ENCODE results near the gene CELSR1. TPM values are rescaled to one million over a fixed set of nuclear protein-coding genes. Genes with fewer than 3 reads are reported as not detected.
"Not testable (repeated sequence)": the region's sequence is repeated elsewhere in the genome, so short reads cannot be mapped to it uniquely, and the experiment has no call there.

The CELSR1 gene
- total RNA-seq, 1 experiment from 2014 or later, result 5.3 TPM

DNA sequence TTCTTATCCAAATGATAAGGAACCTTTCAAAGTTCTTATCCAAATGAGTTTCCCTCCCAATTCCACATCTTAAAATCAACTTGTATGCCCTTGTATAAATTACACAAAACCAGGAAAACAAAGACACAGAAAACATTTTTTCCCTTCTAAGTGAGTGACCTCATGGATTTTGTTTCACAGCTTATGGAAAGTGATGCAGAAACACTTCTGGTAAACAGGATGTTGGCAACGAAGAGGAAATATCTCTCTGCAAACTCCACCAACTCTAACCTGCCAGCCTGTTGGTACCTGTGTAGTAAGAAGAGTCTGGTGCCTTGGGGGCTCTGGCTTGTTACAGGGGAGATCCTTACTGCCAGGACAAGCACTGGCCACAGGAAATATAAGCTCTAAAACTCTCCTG is 57.0 kb downstream of the CELSR1 start:
- Histone ChIP-seq H3K4me3 (ENCODE audit: insufficient read depth, low read depth, low read length) (no peak overlapping the region), H3K27me3 (ENCODE audit: control insufficient read depth, insufficient read depth, low read length) (no peaks in the 10 kb centered on the region), H3K36me3 (replicated peaks; ENCODE audit: control insufficient read depth, insufficient read depth, low read length) (no peaks in the 10 kb centered on the region)
- DNase-seq, result no peak

GRCh38 chr22:46479046-46479445 is 58.4 kb downstream of the CELSR1 start:
- no peak overlapping the region for H3K4me3 ChIP-seq (ENCODE audit: insufficient read depth, low read depth, low read length)
- peak; percentile 55 for DNase-seq
- H3K36me3 ChIP-seq (replicated peaks; ENCODE audit: control insufficient read depth, insufficient read depth, low read length), result no peaks in the 10 kb centered on the region
- no peaks in the 10 kb centered on the region for H3K27me3 ChIP-seq (ENCODE audit: control insufficient read depth, insufficient read depth, low read length)

GRCh38 chr22:46478083-46478551 is 59.3 kb downstream of the CELSR1 start:
- no peak overlapping the region for H3K4me3 ChIP-seq (ENCODE audit: insufficient read depth, low read depth, low read length)
- H3K36me3 ChIP-seq (replicated peaks; ENCODE audit: control insufficient read depth, insufficient read depth, low read length), result no peaks in the 10 kb centered on the region
- H3K27me3 ChIP-seq (ENCODE audit: control insufficient read depth, insufficient read depth, low read length), result no peaks in the 10 kb centered on the region
- no peak for DNase-seq

DNA sequence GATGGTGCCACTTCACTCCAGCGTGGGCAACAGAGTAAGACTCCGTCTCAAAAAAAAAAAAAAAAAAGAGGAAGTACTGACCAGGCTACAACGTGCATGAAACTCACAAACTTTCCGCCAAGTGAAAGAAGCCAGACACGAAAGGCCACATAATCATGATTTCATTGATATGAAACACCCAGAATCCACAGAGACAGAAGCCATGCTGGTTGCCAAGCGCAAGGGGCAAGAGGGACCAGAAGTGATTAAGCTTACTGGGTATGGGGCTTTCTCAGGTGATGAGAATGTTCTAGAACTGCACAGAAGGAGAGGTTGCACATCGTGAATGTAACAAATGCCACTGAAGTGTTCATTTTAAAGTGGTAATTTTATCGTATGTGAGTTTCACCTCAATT is 60.9 kb downstream of the CELSR1 start:
- H3K4me3 ChIP-seq (ENCODE audit: insufficient read depth, low read depth, low read length), result no peak overlapping the region
- no peak for DNase-seq
- H3K36me3 ChIP-seq (replicated peaks; ENCODE audit: control insufficient read depth, insufficient read depth, low read length), result no peaks in the 10 kb centered on the region
- H3K27me3 ChIP-seq (ENCODE audit: control insufficient read depth, insufficient read depth, low read length), result no peaks in the 10 kb centered on the region

DNA sequence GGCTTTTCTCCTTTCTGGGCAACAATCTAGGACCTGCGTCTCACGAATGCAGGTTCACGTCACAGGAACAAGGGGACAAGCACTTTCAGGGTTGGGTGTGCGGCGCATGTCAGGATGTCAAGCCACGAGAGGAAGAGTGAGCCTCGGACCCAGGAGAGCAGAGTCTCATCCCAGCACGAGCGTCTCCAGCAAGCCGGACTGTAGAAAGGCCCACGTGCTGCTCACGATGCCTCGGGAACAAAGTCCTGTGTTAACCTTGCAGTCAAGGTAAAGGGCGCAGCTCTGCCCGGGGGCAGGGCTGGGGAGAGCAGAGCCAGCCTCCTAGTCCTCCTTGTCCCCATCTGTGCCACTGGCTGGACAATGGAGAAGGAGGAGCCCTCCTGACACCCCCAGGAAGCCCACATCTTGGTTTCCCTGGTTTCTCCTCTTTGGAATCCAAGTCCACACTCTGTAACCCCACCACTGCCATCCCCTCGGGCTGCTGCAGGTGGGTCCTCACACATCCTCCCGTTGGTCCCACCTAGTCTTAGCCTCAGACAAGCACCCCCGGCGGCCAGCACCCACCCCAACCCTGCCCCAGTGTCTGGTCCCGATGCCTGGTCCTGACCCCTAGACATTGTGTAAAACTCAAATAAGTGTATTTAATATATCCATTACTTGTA is 63.4 kb downstream of the CELSR1 start:
- no peaks in the 10 kb centered on the region for H3K36me3 ChIP-seq (replicated peaks; ENCODE audit: control insufficient read depth, insufficient read depth, low read length)
- DNase-seq, result no peak
- H3K4me3 ChIP-seq (ENCODE audit: insufficient read depth, low read depth, low read length), result no peak overlapping the region
- no peaks in the 10 kb centered on the region for H3K27me3 ChIP-seq (ENCODE audit: control insufficient read depth, insufficient read depth, low read length)

- H3K4me3 ChIP-seq (ENCODE audit: insufficient read depth, low read depth, low read length), result no peak overlapping the region
- no peaks in the 10 kb centered on the region for H3K36me3 ChIP-seq (replicated peaks; ENCODE audit: control insufficient read depth, insufficient read depth, low read length)
- DNase-seq, result peak; percentile 38
- H3K27me3 ChIP-seq (ENCODE audit: control insufficient read depth, insufficient read depth, low read length), result no peaks in the 10 kb centered on the region
Measured at GRCh38 chr22:46473021-46473779, 64.2 kb downstream of the CELSR1 start.

DNA sequence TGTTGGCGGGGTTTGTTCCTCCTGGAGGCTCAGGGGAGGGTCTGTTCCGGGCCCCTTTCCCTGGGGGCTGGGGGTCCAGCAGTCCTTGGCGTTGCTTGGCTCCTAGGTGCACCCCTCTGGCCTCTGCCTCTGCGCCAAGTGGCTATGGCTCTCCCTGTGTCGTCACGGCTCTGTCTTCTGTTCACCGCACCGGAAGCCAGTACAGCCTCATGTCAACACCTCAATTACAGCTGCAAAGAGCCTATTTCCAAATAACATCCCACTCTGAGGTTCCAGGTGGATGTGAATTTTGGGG is 64.8 kb downstream of the CELSR1 start:
- no peaks in the 10 kb centered on the region for H3K36me3 ChIP-seq (replicated peaks; ENCODE audit: control insufficient read depth, insufficient read depth, low read length)
- H3K27me3 ChIP-seq (ENCODE audit: control insufficient read depth, insufficient read depth, low read length), result no peaks in the 10 kb centered on the region
- DNase-seq, result peak; percentile 38
- no peak overlapping the region for H3K4me3 ChIP-seq (ENCODE audit: insufficient read depth, low read depth, low read length)

DNA sequence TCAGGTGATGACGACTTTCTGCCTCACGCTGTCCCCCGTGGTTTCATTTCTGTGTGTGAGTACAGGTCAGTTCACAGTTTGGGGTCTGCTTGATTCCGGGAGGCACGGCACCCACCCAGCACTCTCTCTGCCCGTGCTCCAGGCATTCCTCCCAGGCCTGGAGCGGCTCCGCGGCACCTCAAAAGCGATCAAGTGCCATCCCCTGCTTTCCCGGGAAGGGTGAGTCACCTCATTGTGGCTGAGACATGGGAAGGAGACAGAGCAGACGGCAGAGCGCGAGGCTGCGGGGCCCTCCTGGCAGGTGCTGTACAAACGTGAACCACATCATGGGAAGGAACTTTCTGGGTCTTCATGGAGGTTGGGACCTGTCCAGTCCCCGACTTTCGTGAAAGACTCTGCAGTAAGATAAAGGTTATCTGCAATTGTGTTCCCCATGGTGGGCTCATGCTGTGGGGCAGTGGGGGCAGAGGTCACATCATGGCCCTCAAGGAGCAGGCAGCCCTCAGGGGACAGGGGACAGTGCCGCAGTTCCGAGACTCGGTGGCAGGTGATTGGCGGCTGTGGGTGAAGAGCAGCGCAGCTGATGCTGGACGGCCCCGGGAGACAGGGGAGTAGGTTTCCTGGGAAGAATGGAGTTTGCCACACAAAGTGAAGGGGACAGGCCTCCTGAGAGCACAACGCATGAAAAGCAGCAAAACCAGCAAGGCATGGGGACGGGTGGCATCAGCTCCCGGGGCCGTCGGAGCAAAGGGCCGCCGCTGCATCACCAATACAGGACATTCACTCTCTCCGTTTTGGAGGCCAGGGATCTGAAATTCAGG is 65.3 kb downstream of the CELSR1 start:
- no peaks in the 10 kb centered on the region for H3K27me3 ChIP-seq (ENCODE audit: control insufficient read depth, insufficient read depth, low read length)
- H3K36me3 ChIP-seq (replicated peaks; ENCODE audit: control insufficient read depth, insufficient read depth, low read length), result no peaks in the 10 kb centered on the region
- DNase-seq, result peak; percentile 55
- H3K4me3 ChIP-seq (ENCODE audit: insufficient read depth, low read depth, low read length), result no peak overlapping the region

GRCh38 chr22:46471330-46471729 is 66.1 kb downstream of the CELSR1 start:
- not testable (repeated sequence) for H3K36me3 ChIP-seq (replicated peaks; ENCODE audit: control insufficient read depth, insufficient read depth, low read length); H3K4me3 ChIP-seq (ENCODE audit: insufficient read depth, low read depth, low read length); H3K27me3 ChIP-seq (ENCODE audit: control insufficient read depth, insufficient read depth, low read length); DNase-seq

DNA sequence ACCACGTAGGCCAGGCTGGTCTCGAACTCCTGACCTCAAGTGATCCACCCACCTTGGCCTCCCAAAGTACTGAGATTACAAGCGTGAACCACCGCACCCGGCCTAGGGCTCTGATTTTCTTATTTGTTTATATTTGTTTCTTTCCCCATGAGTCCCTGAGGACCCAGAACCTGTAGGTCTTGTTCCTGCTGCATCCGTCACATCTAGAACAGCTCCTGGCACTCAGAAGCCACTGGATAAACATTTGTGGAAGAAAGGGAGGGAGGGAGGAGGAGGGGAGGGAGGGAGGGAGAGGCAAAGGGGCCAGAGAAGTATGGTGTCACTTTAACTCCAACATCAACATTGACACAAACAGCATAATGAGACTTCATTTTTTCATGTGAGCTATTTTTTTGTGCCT is 67.7 kb downstream of the CELSR1 start:
- no peak overlapping the region for H3K4me3 ChIP-seq (ENCODE audit: insufficient read depth, low read depth, low read length)
- no peaks in the 10 kb centered on the region for H3K36me3 ChIP-seq (replicated peaks; ENCODE audit: control insufficient read depth, insufficient read depth, low read length)
- no peak for DNase-seq
- H3K27me3 ChIP-seq (ENCODE audit: control insufficient read depth, insufficient read depth, low read length), result no peaks in the 10 kb centered on the region

DNA sequence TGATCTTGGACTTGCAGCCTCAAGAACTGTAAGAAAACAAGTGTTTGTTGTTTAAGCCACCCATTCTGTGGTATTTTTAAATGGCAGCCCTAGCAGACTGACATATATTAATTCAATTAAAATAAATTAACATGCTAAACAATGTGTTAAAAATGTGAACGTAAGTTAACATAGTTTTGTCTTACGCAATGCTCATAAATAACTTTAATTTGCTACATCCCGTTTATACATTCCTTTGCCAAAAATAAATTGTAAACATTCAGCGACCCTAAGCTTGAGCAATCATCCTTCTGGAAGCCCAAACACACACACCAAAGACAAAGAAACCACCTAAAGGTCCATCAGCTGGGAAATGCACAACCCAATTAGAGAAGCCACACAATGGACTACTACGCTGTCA is 70.4 kb downstream of the CELSR1 start:
- Histone ChIP-seq H3K4me3 (ENCODE audit: insufficient read depth, low read depth, low read length) (no peak overlapping the region), H3K27me3 (ENCODE audit: control insufficient read depth, insufficient read depth, low read length) (no peaks in the 10 kb centered on the region), H3K36me3 (replicated peaks; ENCODE audit: control insufficient read depth, insufficient read depth, low read length) (no peaks in the 10 kb centered on the region)
- no peak for DNase-seq

- H3K36me3 ChIP-seq (replicated peaks; ENCODE audit: control insufficient read depth, insufficient read depth, low read length), result no peaks in the 10 kb centered on the region
- H3K27me3 ChIP-seq (ENCODE audit: control insufficient read depth, insufficient read depth, low read length), result no peaks in the 10 kb centered on the region
- no peak overlapping the region for H3K4me3 ChIP-seq (ENCODE audit: insufficient read depth, low read depth, low read length)
- DNase-seq, result peak; percentile 54
Measured at GRCh38 chr22:46466255-46466676, 71.2 kb downstream of the CELSR1 start.

DNA sequence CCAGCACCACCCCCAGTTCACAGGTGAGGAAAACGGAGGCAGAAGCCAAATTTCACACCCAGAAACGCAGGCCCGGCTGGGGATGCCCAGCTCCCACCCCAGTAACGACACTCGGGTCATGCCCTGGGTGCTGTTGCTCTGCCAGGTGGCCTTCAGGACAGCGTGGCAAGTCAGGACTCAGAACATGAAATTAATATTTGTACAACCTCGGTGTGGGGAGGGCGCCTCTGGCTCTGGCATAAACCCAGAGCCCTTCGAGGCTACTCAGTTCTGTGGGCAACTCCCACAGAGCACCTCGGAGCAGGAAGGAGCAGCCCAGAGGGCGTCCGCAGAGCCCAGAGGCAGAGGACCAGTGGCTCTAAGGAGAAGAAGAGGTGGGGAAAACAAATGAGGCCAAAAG is 71.6 kb downstream of the CELSR1 start:
- H3K27me3 ChIP-seq (ENCODE audit: control insufficient read depth, insufficient read depth, low read length), result no peaks in the 10 kb centered on the region
- no peak overlapping the region for H3K4me3 ChIP-seq (ENCODE audit: insufficient read depth, low read depth, low read length)
- no peak for DNase-seq
- no peaks in the 10 kb centered on the region for H3K36me3 ChIP-seq (replicated peaks; ENCODE audit: control insufficient read depth, insufficient read depth, low read length)

DNA sequence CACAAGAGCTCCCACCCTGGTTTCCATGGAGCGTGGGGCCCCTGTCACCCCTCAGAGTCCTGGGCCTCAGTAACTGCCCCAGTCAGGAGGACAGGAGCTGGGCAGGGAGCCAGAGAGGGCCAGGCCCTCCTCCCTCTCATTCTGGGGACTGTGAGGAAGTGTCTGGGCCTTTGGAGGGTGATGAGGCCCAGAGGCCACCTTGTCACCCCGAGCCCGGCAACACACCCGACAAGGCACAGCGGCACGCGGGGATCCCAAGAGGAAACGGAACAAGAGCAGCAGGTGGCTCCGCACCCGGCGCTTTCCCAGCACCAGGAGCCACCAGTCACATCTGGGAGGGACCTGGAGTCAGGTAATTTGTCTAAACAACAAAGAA is 72.1 kb downstream of the CELSR1 start:
- peak; percentile 49 for DNase-seq
- no peak overlapping the region for H3K4me3 ChIP-seq (ENCODE audit: insufficient read depth, low read depth, low read length)
- H3K27me3 ChIP-seq (ENCODE audit: control insufficient read depth, insufficient read depth, low read length), result no peaks in the 10 kb centered on the region
- no peaks in the 10 kb centered on the region for H3K36me3 ChIP-seq (replicated peaks; ENCODE audit: control insufficient read depth, insufficient read depth, low read length)
